RWPE1 (cell line): ENCODE results near the gene ARSB.

Source experiments
- CTCF ChIA-PET: fragments of 350-600 bp; sonication (Branson Sonifier 250); formaldehyde crosslinking; extraction: SDS; loops from one replicate; lab custom pipeline; 2021; lab: Yijun Ruan, JAX
- POLR2A ChIA-PET: fragments of 400-600 bp; formaldehyde crosslinking; extraction: SDS; loops from one replicate; lab custom pipeline; 2020; ENCODE audit warnings: antibody characterized with exemption; ENCODE audit not compliant: low non-redundant PET; lab: Yijun Ruan, JAX
- DNase-seq: peaks from one replicate; pipeline ENCODE4 v3.0.0; 2012; ENCODE audit warnings: low spot score
- H3K27ac ChIP-seq: fragments of 450-650 bp; 2 replicates; pipeline ENCODE4 v1.5.1; 2017
- CTCF ChIP-seq: fragments of 450-650 bp; conservative IDR thresholded peaks from 2 replicates; pipeline ENCODE4 v1.5.1; 2017; ENCODE audit warnings: low read depth, mild to moderate bottlenecking

Gene ARSB

GRCh38 chr5:78833284-78833683, 151.8 kb downstream of the ARSB start:
- no peak overlapping the region for H3K27ac ChIP-seq
- TF ChIP-seq CTCF, result no peak
- ChIA-PET CTCF (no interaction called here), POLR2A (no interaction called here)
- DNase-seq, result no peak

DNA sequence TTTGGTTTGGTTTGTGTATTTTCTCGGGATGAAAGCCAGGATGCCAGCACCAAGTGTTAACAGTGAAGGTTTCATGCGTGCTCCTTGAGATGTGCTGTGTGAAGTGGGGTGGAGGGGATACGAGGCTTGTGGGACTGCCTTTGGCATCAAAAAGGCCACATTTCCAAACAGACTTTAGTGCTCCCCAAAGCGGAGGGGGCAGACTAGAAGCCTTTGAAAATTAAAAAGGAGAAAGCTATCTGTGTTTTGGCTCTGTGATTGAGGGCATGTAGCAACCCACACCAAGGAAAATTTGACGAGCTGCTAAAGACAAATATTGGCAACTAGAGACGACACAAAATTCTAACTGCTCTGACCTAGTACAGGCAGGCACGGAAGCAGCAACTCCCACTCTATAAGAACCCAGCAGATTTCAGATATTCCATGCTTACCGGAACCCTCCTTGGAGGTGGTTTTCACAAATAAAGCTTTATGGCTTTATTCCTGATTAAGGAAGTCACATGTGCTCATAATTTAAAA, 154.5 kb downstream of the ARSB start:
- POLR2A ChIA-PET, result no interaction called here
- CTCF ChIA-PET, result interaction anchor here (0.5 kb wide), 1 partner anchor 88 kb away, joined by 7 read pairs; no protein-coding TSS in a partner anchor
- TF ChIP-seq CTCF, result no peak
- no peak overlapping the region for H3K27ac ChIP-seq
- DNase-seq, result no peak

GRCh38 chr5:78829811-78830527, 155.1 kb downstream of the ARSB start:
- CTCF ChIA-PET, result no interaction called here
- no peak for TF ChIP-seq CTCF
- POLR2A ChIA-PET, result no interaction called here
- no peak for DNase-seq
- no peak overlapping the region for H3K27ac ChIP-seq

DNA sequence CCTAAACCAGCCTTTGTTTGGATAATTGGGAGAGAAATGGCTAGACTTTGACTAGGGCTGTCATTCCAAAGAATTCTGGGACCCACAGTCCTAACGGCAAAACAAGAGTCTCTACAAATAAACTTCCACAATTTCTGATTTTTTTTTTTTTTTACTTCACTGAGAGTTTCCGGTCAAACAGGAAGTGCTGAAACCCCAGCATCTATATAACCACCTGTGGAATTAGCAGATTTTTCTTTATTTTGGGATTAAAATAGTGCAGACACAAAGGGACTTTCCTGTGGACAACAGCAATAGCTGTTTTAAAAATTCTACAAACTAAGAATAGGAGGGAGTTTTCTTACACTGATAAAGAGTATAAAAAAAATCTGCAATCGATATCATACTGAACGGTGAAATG, 157.4 kb downstream of the ARSB start:
- CTCF ChIA-PET, result no interaction called here
- TF ChIP-seq CTCF, result no peak
- POLR2A ChIA-PET, result no interaction called here
- DNase-seq, result no peak
- no peak overlapping the region for H3K27ac ChIP-seq

DNA sequence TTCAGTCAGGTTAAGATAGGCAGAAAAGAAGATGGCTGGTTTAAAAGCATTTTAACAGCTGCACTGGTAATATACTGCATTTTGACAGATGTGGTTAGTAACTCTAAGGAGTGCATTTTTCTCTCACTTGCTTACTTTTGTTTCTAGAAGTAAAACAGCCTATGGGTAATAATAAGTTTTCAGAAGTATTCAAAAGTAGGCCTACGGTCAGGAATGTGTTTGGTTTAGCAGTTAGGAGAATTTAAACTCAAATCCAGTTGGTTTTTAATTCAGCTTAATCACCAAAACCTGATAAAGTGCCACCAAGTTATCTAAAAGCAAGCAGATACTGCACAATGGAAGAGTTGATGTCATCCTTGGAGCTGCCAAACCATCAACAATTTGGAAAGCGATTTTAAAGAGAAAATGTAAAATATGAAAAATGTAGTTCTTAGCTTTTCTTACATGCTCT, 160.3 kb downstream of the ARSB start:
- DNase-seq, result no peak
- ChIA-PET POLR2A (no interaction called here), CTCF (interaction anchor here (0.6 to 0.7 kb wide), 4 partner anchors 308 to 1217 kb away, joined by 3 to 6 read pairs (median 3); no protein-coding TSS in a partner anchor)
- no peak overlapping the region for H3K27ac ChIP-seq
- TF ChIP-seq CTCF, result no peak

- H3K27ac ChIP-seq, result no peak overlapping the region
- ChIA-PET CTCF (no interaction called here), POLR2A (no interaction called here)
- no peak for DNase-seq
- TF ChIP-seq CTCF, result no peak
Observed at GRCh38 chr5:78823196-78823595, 161.9 kb downstream of the ARSB start.
